Measurements from ENCODE around the gene SUSD6. TPM values are rescaled to one million over a fixed set of nuclear protein-coding genes. Genes with fewer than 3 reads are reported as not detected.

The SUSD6 gene
- total RNA-seq, 3 donors from 2014 or later: 97.4 to 108 (median 103) TPM

GRCh38 chr14:69620981-69621380 lies 9.6 kb downstream of the SUSD6 start:
- peaks cover 95% of the 10 kb centered on the region for H3K4me1 Mint-ChIP-seq (ENCODE audit: low read depth)
- DNase-seq (no peak), ATAC-seq (no peak)
- H3K9me3 Mint-ChIP-seq: no peaks in the 10 kb centered on the region
- peak overlapping the region; percentile 73 for H3K4me3 Mint-ChIP-seq
- H3K27me3 Mint-ChIP-seq (ENCODE audit: low read depth): no peaks in the 10 kb centered on the region
- H3K36me3 Mint-ChIP-seq (ENCODE audit: insufficient read depth): peaks cover 18% of the 10 kb centered on the region

- ATAC-seq: no peak
- H3K4me3 Mint-ChIP-seq: peak overlapping the region; percentile 6
- no peaks in the 10 kb centered on the region for H3K9me3 Mint-ChIP-seq
- peaks cover 93% of the 10 kb centered on the region for H3K4me1 Mint-ChIP-seq (ENCODE audit: low read depth)
- peaks cover 13% of the 10 kb centered on the region for H3K36me3 Mint-ChIP-seq (ENCODE audit: insufficient read depth)
- no peaks in the 10 kb centered on the region for H3K27me3 Mint-ChIP-seq (ENCODE audit: low read depth)
- DNase-seq: no peak
Measured at GRCh38 chr14:69624136-69624535, 12.7 kb downstream of the SUSD6 start.

DNA sequence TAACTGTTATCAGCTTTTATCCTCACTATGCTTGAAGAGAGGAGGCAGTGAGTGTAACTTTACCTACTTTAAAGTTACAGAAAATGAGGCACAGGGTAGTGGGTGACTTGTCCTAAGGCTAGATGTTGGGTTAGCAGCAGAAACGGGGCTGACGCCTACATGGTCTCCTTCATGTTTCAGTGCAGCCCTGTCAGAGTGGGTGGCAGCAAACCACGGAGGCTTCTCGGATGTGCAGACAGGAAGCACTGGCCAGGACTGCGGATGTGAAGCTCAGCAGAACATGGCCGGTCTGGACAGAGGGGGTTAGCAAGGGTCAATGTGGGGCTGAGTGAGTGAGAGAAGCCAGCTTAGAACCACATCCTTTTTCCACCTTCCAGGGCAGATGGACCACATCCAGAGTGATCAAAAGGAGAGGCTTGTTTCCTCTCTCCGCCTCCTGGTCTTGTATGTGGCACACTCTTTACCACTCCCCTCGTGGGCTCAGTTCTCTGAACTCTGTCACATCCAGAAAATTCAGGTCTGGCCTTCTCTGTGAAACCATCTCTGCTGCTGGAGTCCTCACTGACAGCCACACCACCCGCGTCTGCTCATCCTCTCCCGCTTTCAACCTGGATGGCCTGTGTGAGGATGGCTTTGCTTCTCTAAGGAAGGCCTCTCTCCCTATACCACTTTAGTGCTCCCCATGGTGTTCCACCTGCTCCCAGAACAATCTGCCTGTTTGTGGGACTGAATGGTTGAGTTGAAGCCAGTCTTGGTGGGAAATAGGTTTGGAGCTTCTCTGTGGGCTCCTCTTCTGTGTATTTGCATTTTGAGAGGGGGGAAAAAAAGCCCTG lies 14.1 kb downstream of the SUSD6 start:
- DNase-seq (peak; percentile 60), ATAC-seq (peak; percentile 88 to 90)
- H3K4me3 Mint-ChIP-seq: peak overlapping the region; percentile 75
- H3K9me3 Mint-ChIP-seq: no peaks in the 10 kb centered on the region
- peaks cover 8% of the 10 kb centered on the region for H3K36me3 Mint-ChIP-seq (ENCODE audit: insufficient read depth)
- peaks cover 93% of the 10 kb centered on the region for H3K4me1 Mint-ChIP-seq (ENCODE audit: low read depth)
- H3K27me3 Mint-ChIP-seq (ENCODE audit: low read depth): no peaks in the 10 kb centered on the region

DNA sequence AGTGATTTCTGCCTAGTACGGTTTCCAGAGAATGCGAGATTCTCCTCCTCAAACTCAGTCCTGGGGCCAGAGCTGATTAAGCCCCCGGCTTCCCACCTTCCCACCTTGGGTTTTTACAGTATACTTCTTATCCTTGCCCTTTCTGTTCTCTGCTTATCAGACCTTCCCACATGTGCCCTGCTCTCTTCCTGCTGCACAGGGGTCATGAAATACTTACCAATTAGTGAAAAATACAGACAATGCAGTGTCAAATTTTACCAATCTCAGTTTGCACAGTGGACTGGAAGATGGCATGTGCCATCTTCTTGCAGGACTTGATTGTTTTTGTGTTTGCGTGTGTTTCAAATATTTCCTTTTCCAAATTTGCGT lies 14.7 kb downstream of the SUSD6 start:
- no peaks in the 10 kb centered on the region for H3K27me3 Mint-ChIP-seq (ENCODE audit: low read depth)
- H3K36me3 Mint-ChIP-seq (ENCODE audit: insufficient read depth): peaks cover 7% of the 10 kb centered on the region
- H3K4me1 Mint-ChIP-seq (ENCODE audit: low read depth): peaks cover 93% of the 10 kb centered on the region
- ATAC-seq (no peak), DNase-seq (no peak)
- no peaks in the 10 kb centered on the region for H3K9me3 Mint-ChIP-seq
- peak overlapping the region; percentile 75 for H3K4me3 Mint-ChIP-seq

GRCh38 chr14:69629225-69630127 lies 18.1 kb downstream of the SUSD6 start:
- H3K4me1 Mint-ChIP-seq (ENCODE audit: low read depth): peaks cover 97% of the 10 kb centered on the region
- peaks cover 22% of the 10 kb centered on the region for H3K36me3 Mint-ChIP-seq (ENCODE audit: insufficient read depth)
- H3K27me3 Mint-ChIP-seq (ENCODE audit: low read depth): no peaks in the 10 kb centered on the region
- H3K9me3 Mint-ChIP-seq: no peaks in the 10 kb centered on the region
- DNase-seq: no peak
- H3K4me3 Mint-ChIP-seq: peak overlapping the region; percentile 37
- ATAC-seq: peak in 1 of 2 donors; percentile 18

DNA sequence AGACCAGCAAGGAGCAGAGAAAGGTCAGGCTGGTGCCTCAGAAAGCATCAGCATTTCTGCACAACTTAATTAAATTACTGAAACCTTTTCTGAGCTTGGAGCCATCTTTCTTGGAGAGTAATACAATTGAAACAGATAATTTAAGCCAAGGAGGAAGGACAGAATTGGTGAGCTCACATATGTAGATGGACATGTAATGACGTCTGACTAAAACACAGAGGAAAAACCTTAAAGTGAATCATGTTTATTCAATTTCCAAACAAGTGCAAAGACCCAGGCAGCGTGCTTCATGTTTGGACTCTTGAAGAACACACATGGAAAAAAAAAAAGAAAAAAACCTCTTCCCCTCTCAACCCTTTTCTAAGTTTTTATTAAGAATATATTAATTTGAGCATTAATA lies 19.0 kb downstream of the SUSD6 start:
- no peak for ATAC-seq
- no peak for DNase-seq
- H3K36me3 Mint-ChIP-seq (ENCODE audit: insufficient read depth): peaks cover 20% of the 10 kb centered on the region
- no peaks in the 10 kb centered on the region for H3K27me3 Mint-ChIP-seq (ENCODE audit: low read depth)
- H3K4me1 Mint-ChIP-seq (ENCODE audit: low read depth): peaks cover 97% of the 10 kb centered on the region
- H3K9me3 Mint-ChIP-seq: no peaks in the 10 kb centered on the region
- H3K4me3 Mint-ChIP-seq: peak overlapping the region; percentile 37

DNA sequence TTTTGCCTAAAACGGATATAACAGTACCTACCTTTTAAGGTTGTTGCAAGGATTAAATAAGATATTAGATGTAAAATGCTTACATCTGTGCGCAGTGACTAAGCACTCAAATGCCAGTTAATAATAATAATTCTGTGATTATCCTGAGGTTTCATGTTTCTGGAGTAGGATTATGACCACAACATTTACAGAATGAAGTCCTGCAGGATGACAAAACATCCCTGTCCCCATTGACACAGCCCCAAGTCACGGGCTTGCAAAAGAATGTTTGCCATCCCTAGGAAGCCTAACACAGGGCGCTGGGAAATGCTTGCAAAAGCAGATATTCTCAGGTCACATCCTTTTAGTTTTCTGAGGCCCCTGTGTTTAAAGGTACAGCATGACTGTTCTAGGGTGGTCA lies 20.1 kb downstream of the SUSD6 start:
- Mint-ChIP-seq H3K4me3 (no peak overlapping the region), H3K4me1 (ENCODE audit: low read depth) (peaks cover 97% of the 10 kb centered on the region), H3K9me3 (no peaks in the 10 kb centered on the region), H3K27me3 (ENCODE audit: low read depth) (no peaks in the 10 kb centered on the region), H3K36me3 (ENCODE audit: insufficient read depth) (peaks cover 20% of the 10 kb centered on the region)
- DNase-seq: no peak
- ATAC-seq: no peak

- H3K36me3 Mint-ChIP-seq (ENCODE audit: insufficient read depth): peaks cover 18% of the 10 kb centered on the region
- H3K27me3 Mint-ChIP-seq (ENCODE audit: low read depth): no peaks in the 10 kb centered on the region
- H3K4me3 Mint-ChIP-seq: no peak overlapping the region
- no peak for ATAC-seq
- DNase-seq: no peak
- no peaks in the 10 kb centered on the region for H3K9me3 Mint-ChIP-seq
- H3K4me1 Mint-ChIP-seq (ENCODE audit: low read depth): peaks cover 97% of the 10 kb centered on the region
Measured at GRCh38 chr14:69632164-69632563, 20.8 kb downstream of the SUSD6 start.

DNA sequence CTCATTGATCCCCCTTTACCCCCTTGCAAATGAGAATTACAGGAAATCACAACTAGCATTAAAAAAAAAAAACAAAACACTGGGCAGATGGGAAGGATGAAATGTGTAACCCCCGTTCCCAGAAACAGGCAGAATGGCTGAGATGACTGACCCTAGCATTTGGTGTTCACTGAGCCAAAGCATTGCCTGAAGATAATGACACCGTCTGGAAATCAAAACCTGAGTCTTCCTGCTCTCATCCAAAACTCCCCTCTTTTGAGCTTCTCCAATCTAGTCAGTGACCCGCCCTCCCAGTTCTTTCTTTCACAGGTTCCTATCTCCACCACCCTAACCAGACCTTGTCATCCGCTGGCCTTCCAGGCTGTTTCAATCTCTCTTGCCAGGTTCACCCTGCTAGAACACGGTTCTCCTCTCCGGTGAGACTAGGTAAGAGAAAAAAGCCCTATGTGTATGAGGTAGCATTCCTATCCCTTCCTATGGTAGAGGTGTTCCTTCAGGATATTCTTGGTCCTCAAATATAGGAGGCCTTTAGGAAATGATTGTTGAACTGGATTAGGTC lies 21.3 kb downstream of the SUSD6 start:
- ATAC-seq (no peak), DNase-seq (no peak)
- no peaks in the 10 kb centered on the region for H3K27me3 Mint-ChIP-seq (ENCODE audit: low read depth)
- no peaks in the 10 kb centered on the region for H3K9me3 Mint-ChIP-seq
- peaks cover 18% of the 10 kb centered on the region for H3K36me3 Mint-ChIP-seq (ENCODE audit: insufficient read depth)
- peak overlapping the region; percentile 30 for H3K4me3 Mint-ChIP-seq
- peaks cover 99% of the 10 kb centered on the region for H3K4me1 Mint-ChIP-seq (ENCODE audit: low read depth)

DNA sequence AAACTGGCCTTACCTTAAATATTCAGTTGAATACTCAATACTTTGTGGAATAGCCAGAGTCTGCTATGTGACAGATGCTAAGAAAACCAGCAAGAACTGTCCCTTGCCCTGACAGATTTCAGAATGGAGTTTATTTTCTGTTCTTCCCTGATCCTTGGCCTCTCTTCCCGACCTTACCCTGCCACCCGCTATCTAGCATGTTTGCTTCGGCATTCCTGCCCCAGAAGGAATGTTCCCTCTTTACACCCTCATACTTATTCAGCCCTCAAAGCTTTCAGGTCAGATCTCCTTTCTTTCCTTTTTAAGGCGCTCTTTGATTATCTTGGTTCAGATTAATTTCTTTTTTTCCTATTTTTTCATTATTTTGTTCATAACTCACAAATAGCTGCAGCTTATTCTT lies 21.8 kb downstream of the SUSD6 start:
- H3K9me3 Mint-ChIP-seq: no peaks in the 10 kb centered on the region
- ATAC-seq (no peak), DNase-seq (no peak)
- peaks cover 18% of the 10 kb centered on the region for H3K36me3 Mint-ChIP-seq (ENCODE audit: insufficient read depth)
- peaks cover 99% of the 10 kb centered on the region for H3K4me1 Mint-ChIP-seq (ENCODE audit: low read depth)
- H3K4me3 Mint-ChIP-seq: no peak overlapping the region
- no peaks in the 10 kb centered on the region for H3K27me3 Mint-ChIP-seq (ENCODE audit: low read depth)

DNA sequence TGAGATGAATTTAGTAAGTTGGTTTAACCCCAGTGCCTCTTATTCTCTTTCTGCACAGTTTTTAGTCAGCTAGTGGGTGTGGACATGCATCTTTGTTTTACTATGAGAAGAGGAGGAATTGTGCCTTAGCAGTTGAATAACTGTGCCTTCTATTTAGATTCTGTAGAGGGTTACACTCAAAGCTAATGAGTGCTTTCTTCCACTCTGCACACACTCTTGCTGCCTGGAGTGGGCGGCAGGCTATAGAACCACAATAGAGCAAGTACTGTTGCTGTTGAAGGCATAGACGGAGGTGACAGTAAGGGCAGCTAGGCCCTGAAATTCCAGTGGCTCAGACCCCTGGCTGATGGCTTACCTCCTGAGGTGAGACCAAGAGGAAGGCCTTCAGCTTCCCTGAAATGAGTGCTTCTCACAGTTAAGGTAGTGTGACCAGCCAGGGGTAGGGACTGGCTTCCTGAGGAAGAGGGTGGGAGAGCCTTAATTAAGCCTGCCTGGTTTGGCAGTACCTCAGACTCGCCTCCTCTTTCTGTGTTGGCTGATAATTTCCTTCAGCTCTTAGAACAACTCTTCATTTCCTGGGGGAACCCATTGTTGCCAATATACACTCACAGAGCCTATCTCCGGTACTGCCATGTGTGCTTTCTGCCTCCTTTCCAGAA lies 24.7 kb downstream of the SUSD6 start:
- Mint-ChIP-seq H3K4me1 (ENCODE audit: low read depth) (peaks cover 92% of the 10 kb centered on the region), H3K36me3 (ENCODE audit: insufficient read depth) (peaks cover 18% of the 10 kb centered on the region), H3K9me3 (peaks cover 2% of the 10 kb centered on the region), H3K27me3 (ENCODE audit: low read depth) (no peaks in the 10 kb centered on the region), H3K4me3 (peak overlapping the region; percentile 72)
- ATAC-seq (peak; percentile 79 to 81), DNase-seq (peak; percentile 40)

GRCh38 chr14:69636718-69637480 lies 25.5 kb downstream of the SUSD6 start:
- Mint-ChIP-seq H3K9me3 (peaks cover 4% of the 10 kb centered on the region), H3K4me1 (ENCODE audit: low read depth) (peaks cover 91% of the 10 kb centered on the region), H3K27me3 (ENCODE audit: low read depth) (no peaks in the 10 kb centered on the region), H3K36me3 (ENCODE audit: insufficient read depth) (peaks cover 24% of the 10 kb centered on the region), H3K4me3 (peak overlapping the region; percentile 72)
- ATAC-seq (no peak), DNase-seq (no peak)

GRCh38 chr14:69637503-69638031 lies 26.2 kb downstream of the SUSD6 start:
- H3K27me3 Mint-ChIP-seq (ENCODE audit: low read depth): no peaks in the 10 kb centered on the region
- peaks cover 10% of the 10 kb centered on the region for H3K9me3 Mint-ChIP-seq
- ATAC-seq (no peak), DNase-seq (no peak)
- peak overlapping the region; percentile 72 for H3K4me3 Mint-ChIP-seq
- H3K4me1 Mint-ChIP-seq (ENCODE audit: low read depth): peaks cover 91% of the 10 kb centered on the region
- H3K36me3 Mint-ChIP-seq (ENCODE audit: insufficient read depth): peaks cover 26% of the 10 kb centered on the region

Data from activated T-cell treated with anti-CD3 and anti-CD28 coated beads, Interleukin-2, amount 50 U/mL, for 4 hours (primary cell).